Keratinocyte (primary cell): ENCODE measurements around the gene KXD1. TPM values are rescaled to one million over a fixed set of nuclear protein-coding genes. Genes with fewer than 3 reads are reported as not detected.

ENCODE experiments used
- DNase-seq: peaks from one replicate; pipeline ENCODE4 v3.0.0-alpha.2; 2011; ENCODE audit warnings: low read depth, missing footprints, low spot score
- FAIRE-seq: peaks from 2 replicates; lab custom pipeline; 2011; peaks lifted over from hg19 to GRCh38; lab: Jason Lieb, UNC
- H2AFZ ChIP-seq: 2 replicates; pipeline ENCODE4 v1.6.0; 2012; ENCODE audit warnings: low read length, control low read depth, inconsistent platforms; ENCODE audit not compliant: control insufficient read depth
- H3K27ac ChIP-seq: 2 replicates; pipeline ENCODE4 v1.5.1; 2011; ENCODE audit warnings: low read length; ENCODE audit not compliant: control insufficient read depth, insufficient read depth
- H3K27me3 ChIP-seq: 3 replicates; pipeline ENCODE4 v1.6.0; 2011; ENCODE audit warnings: low read length; ENCODE audit not compliant: control insufficient read depth, insufficient read depth; ENCODE audit errors: extremely low read depth
- H3K36me3 ChIP-seq, 2 experiments: 2 replicates in 1 of 2; 3 replicates in 1 of 2; pipeline ENCODE4 v1.5.1; 2011; ENCODE audit warnings: low read length in 2 of 2, mild to moderate bottlenecking in 1 of 2; ENCODE audit not compliant: control insufficient read depth in 2 of 2, insufficient read depth in 2 of 2; ENCODE audit errors: extremely low read depth in 1 of 2
- H3K4me1 ChIP-seq: 3 replicates; pipeline ENCODE4 v1.5.1; 2011; ENCODE audit warnings: low read length; ENCODE audit not compliant: control insufficient read depth, insufficient read depth; ENCODE audit errors: extremely low read depth
- H3K4me2 ChIP-seq: 3 replicates; pipeline ENCODE4 v1.6.0; 2011; ENCODE audit warnings: low read depth, low read length; ENCODE audit not compliant: control insufficient read depth, insufficient read depth; ENCODE audit errors: extremely low read depth
- H3K4me3 ChIP-seq, 3 experiments: fragments of 200-600 bp in 1 of 3; sonication (generic) in 1 of 3; 2 replicates in 2 of 3; 3 replicates in 1 of 3; pipeline ENCODE4 v1.5.1; 2011 to 2016; ENCODE audit warnings: low read length in 3 of 3, mild to moderate bottlenecking in 3 of 3, control low read depth in 2 of 3, inconsistent platforms in 1 of 3, low read depth in 1 of 3, mixed read lengths in 1 of 3, mixed run types in 1 of 3, moderate library complexity in 1 of 3; ENCODE audit not compliant: control insufficient read depth in 2 of 3, insufficient read depth in 2 of 3; ENCODE audit errors: extremely low read depth in 1 of 3
- H3K79me2 ChIP-seq: 2 replicates; pipeline ENCODE4 v1.6.0; 2012; ENCODE audit warnings: low read length; ENCODE audit not compliant: control insufficient read depth, insufficient read depth
- H3K9ac ChIP-seq: 3 replicates; pipeline ENCODE4 v1.6.0; 2011; ENCODE audit warnings: low read length; ENCODE audit not compliant: control insufficient read depth, insufficient read depth; ENCODE audit errors: extremely low read depth
- H3K9me1 ChIP-seq: 3 replicates; pipeline ENCODE4 v1.6.0; 2011; ENCODE audit warnings: low read length; ENCODE audit not compliant: control insufficient read depth, insufficient read depth; ENCODE audit errors: extremely low read depth
- H3K9me3 ChIP-seq: 2 replicates; pipeline ENCODE4 v1.5.1; 2012; ENCODE audit warnings: low read depth, low read length; ENCODE audit not compliant: control insufficient read depth
- H4K20me1 ChIP-seq: 3 replicates; pipeline ENCODE4 v1.6.0; 2011; ENCODE audit warnings: low read length; ENCODE audit not compliant: control insufficient read depth, insufficient read depth; ENCODE audit errors: extremely low read depth
- CTCF ChIP-seq, 3 experiments: IDR thresholded peaks in 1 of 3; conservative IDR thresholded peaks in 1 of 3; optimal IDR thresholded peaks in 1 of 3; 2 replicates in 2 of 3; 3 replicates in 1 of 3; pipeline versions ENCODE3 to v1.5.1; 2011; ENCODE audit warnings: low read length in 3 of 3, mild to moderate bottlenecking in 3 of 3, moderate library complexity in 2 of 3, control low read depth in 1 of 3, inconsistent platforms in 1 of 3; ENCODE audit not compliant: insufficient read depth in 2 of 3; ENCODE audit errors: extremely low read depth in 1 of 3
- EZH2 ChIP-seq: IDR thresholded peaks from one replicate; pipeline ENCODE4 v1.6.1; 2012; ENCODE audit warnings: inconsistent platforms, mild to moderate bottlenecking, low read length, moderate library complexity
- dilution Hi-C: fragments of 300-500 bp; cut with MboI; formaldehyde crosslinking; loops from one replicate; pipeline ENCODE4 v1.7.0; 2020; ENCODE audit warnings: low sequenced_read_pairs; ENCODE audit not compliant: extremely low pct_ligation_motif_present
- polyA plus RNA-seq, 5 experiments: library from polyadenylated mRNA; depleted of rRNA in 3 of 5; stranded (reverse) in 3 of 5; stranded (forward) in 1 of 5; unstranded in 1 of 5; fragments of >200 nt; gene quantifications; 1 replicate in 1 of 5; 2 replicates in 3 of 5; 3 replicates in 1 of 5; pipeline versions ENCODE4 v1.2.1 to v1.2.3, GENCODE V29; 2011 to 2012; ENCODE audit warnings: missing spikeins in 2 of 5, low read depth in 1 of 5, low replicate concordance in 1 of 5

KXD1 gene
- polyA plus RNA-seq, 1 donor (not counting 4 experiments of a cell fraction or from before 2014, with no cell fraction given), result 94.6 TPM

- Histone ChIP-seq H3K4me1 (peaks cover 11% of the 10 kb centered on the region), H3K27ac (no peak overlapping the region), H2AFZ (no peak overlapping the region), H3K9me1 (no peaks in the 10 kb centered on the region), H3K79me2 (peaks cover 34% of the 10 kb centered on the region), H3K4me3 (no peak overlapping the region), H3K36me3 (peaks cover 19 to 21% of the 10 kb centered on the region in 2 experiments), H3K27me3 (no peaks in the 10 kb centered on the region), H4K20me1 (no peaks in the 10 kb centered on the region), H3K9ac (no peak overlapping the region), H3K9me3 (no peaks in the 10 kb centered on the region), H3K4me2 (peak overlapping the region; percentile 100)
- DNase-seq (no peak), FAIRE-seq (no peak)
- dilution Hi-C loops, result no loop called here
- no peak for TF ChIP-seq EZH2
These were observed 2.0 kb downstream of the KXD1 start for GRCh38 chr19:18559685-18560084.

GRCh38 chr19:18562086-18562485 lies 4.4 kb downstream of the KXD1 start:
- H4K20me1 ChIP-seq, result no peaks in the 10 kb centered on the region
- no peak overlapping the region for H3K9ac ChIP-seq
- no peak overlapping the region for H3K4me3 ChIP-seq
- peaks cover 11% of the 10 kb centered on the region for H3K4me1 ChIP-seq
- no peak for DNase-seq
- peaks cover 34% of the 10 kb centered on the region for H3K79me2 ChIP-seq
- no peak for TF ChIP-seq EZH2
- no peak for TF ChIP-seq CTCF (optimal IDR thresholded peaks at IDR 0.05 in 1 of 3, IDR thresholded peaks at IDR 0.05 in 1 of 3, conservative IDR thresholded peaks at IDR 0.05 in 1 of 3; ENCODE audit: extremely low read depth in 1 of 3, insufficient read depth in 2 of 3, low read length in 3 of 3)
- no peak overlapping the region for H3K27ac ChIP-seq
- dilution Hi-C loops, result no loop called here
- peaks cover 26 to 30% of the 10 kb centered on the region in 2 experiments for H3K36me3 ChIP-seq
- no peaks in the 10 kb centered on the region for H3K27me3 ChIP-seq
- FAIRE-seq, result no peak
- H2AFZ ChIP-seq, result no peak overlapping the region
- no peaks in the 10 kb centered on the region for H3K9me3 ChIP-seq
- no peaks in the 10 kb centered on the region for H3K9me1 ChIP-seq
- no peak overlapping the region for H3K4me2 ChIP-seq

- no peak overlapping the region for H2AFZ ChIP-seq
- FAIRE-seq, result no peak
- H3K9me3 ChIP-seq, result no peaks in the 10 kb centered on the region
- H3K9me1 ChIP-seq, result no peaks in the 10 kb centered on the region
- dilution Hi-C loops, result no loop called here
- DNase-seq, result no peak
- H3K9ac ChIP-seq, result no peak overlapping the region
- no peak overlapping the region for H3K27ac ChIP-seq
- H3K27me3 ChIP-seq, result no peaks in the 10 kb centered on the region
- H4K20me1 ChIP-seq, result no peaks in the 10 kb centered on the region
- H3K4me2 ChIP-seq, result no peak overlapping the region
- H3K4me1 ChIP-seq, result no peaks in the 10 kb centered on the region
- no peak overlapping the region for H3K4me3 ChIP-seq
- peaks cover 37 to 40% of the 10 kb centered on the region in 2 experiments for H3K36me3 ChIP-seq
- peaks cover 3% of the 10 kb centered on the region for H3K79me2 ChIP-seq
- no peak for TF ChIP-seq CTCF (optimal IDR thresholded peaks at IDR 0.05 in 1 of 3, IDR thresholded peaks at IDR 0.05 in 1 of 3, conservative IDR thresholded peaks at IDR 0.05 in 1 of 3; ENCODE audit: extremely low read depth in 1 of 3, insufficient read depth in 2 of 3, low read length in 3 of 3)
- TF ChIP-seq EZH2, result no peak
These were observed 9.3 kb downstream of the KXD1 start for GRCh38 chr19:18566953-18567352.
